HG02870 (cell line): Measurements from ENCODE around the gene PCBP3.

ENCODE experiments used
- ATAC-seq: cut with Tn5 transposase; IDR thresholded peaks from one replicate; pipeline ENCODE4 v1.9.1; 2021; ENCODE audit warnings: mild to moderate bottlenecking, moderate library complexity; ENCODE audit not compliant: unreplicated experiment

The PCBP3 gene

GRCh38 chr21:45985471-45986315 lies 342.2 kb downstream of the PCBP3 start:
- no peak for ATAC-seq

GRCh38 chr21:45986316-45987051 lies 343.0 kb downstream of the PCBP3 start:
- ATAC-seq = no peak

- ATAC-seq = no peak
These were observed 343.7 kb downstream of the PCBP3 start for GRCh38 chr21:45987121-45987711.

- no peak for ATAC-seq
These were observed 345.1 kb downstream of the PCBP3 start for GRCh38 chr21:45988366-45989347.

GRCh38 chr21:45989355-45990048 lies 346.0 kb downstream of the PCBP3 start:
- ATAC-seq = no peak

- no peak for ATAC-seq
These were observed 346.7 kb downstream of the PCBP3 start for GRCh38 chr21:45990049-45990711.

GRCh38 chr21:45990741-45991605 lies 347.4 kb downstream of the PCBP3 start:
- no peak for ATAC-seq

GRCh38 chr21:45991606-45992300 lies 348.2 kb downstream of the PCBP3 start:
- no peak for ATAC-seq
